ENCODE measurements around the gene ABCA3.

- TF ChIP-seq EZH2 (IDR thresholded peaks at IDR 0.05; ENCODE audit: low read length, missing control alignments) (no peak), CTCF (conservative IDR thresholded peaks at IDR 0.05 in 1 of 2, IDR thresholded peaks at IDR 0.05 in 1 of 2; ENCODE audit: low read depth in 1 of 2, low read length in 2 of 2) (no peak)
Observed at GRCh38 chr16:2242598-2242997, 97.9 kb downstream of the ABCA3 start.

Data from fibroblast of lung (primary cell).